ENCODE results near the gene NFIL3.

NFIL3 gene

GRCh38 chr9:91422758-91423711 is 597 bp downstream of the NFIL3 start:
- DNase-seq (ENCODE audit: low read depth, low spot score): no peak

DNA sequence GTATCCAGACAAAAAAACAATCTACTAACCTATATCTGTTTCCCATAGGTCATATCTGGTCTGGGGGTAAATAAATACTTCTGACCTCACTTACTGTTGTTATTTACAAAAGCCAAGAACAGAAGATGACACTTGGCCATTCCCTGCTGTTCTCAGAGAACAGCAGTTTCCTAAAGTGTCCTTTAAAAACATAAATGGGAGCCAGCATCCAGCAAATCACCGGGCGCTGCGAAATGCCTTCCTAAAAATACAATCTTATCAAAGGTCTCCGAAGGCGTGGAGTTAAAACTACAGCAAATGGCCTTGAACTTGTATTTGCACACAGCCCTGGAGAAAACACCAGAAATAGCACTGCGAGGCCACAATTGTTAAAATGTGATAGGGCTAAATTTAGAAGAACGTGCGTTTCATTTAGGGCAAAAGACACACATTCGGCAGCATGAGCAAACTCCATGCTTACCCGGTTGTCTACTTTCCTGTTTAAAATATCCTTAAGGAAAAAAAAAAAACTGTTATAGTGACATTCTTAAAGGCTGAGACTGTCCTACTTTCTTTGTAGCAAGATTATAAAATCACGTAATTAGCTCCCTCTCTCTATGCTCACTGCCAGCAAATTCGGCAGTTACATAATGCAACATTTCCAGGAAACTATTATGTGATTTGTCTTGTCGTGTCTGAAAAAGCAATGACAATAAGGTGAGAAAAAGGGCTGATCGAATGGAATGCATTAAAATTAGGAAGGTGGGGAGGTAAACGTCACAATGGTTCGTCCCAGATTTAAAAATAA is 1.5 kb downstream of the NFIL3 start:
- no peak for DNase-seq (ENCODE audit: low read depth, low spot score)

DNA sequence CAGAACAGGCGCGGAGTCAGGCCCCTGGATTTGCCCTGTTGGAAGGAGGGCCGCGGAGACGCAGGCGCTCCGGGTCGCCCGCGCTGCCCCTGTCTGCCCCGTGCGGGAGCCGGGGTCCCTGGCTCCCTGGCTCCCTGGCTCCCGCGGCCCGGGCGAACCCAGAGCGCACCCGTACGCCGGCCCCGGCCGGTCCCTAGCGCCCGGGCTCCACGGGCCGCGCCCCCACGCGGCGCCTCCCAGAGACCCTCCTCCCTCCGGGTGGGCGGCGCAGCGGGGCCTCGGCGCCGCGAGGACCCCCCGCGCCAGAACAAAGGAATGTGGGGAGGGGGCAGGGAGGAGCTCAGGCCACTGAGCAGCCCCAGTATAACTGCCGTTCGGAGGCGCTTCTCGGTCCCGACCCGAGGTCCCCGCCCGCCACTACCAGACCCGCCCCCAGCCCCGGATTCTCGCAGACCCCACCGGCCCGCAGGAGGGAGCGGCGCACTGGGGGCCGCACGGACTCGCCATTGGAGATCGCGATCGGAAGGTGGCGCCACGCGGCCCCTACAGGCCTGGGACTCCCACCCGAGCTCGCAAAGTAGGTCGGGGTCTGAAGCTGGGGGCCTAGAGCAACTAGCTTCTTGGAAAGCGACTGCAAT is 2.4 kb downstream of the NFIL3 start:
- no peak for DNase-seq (ENCODE audit: low read depth, low spot score)

- no peak for DNase-seq (ENCODE audit: low read depth, low spot score)
These were observed 3.0 kb downstream of the NFIL3 start for GRCh38 chr9:91420501-91421127.

DNA sequence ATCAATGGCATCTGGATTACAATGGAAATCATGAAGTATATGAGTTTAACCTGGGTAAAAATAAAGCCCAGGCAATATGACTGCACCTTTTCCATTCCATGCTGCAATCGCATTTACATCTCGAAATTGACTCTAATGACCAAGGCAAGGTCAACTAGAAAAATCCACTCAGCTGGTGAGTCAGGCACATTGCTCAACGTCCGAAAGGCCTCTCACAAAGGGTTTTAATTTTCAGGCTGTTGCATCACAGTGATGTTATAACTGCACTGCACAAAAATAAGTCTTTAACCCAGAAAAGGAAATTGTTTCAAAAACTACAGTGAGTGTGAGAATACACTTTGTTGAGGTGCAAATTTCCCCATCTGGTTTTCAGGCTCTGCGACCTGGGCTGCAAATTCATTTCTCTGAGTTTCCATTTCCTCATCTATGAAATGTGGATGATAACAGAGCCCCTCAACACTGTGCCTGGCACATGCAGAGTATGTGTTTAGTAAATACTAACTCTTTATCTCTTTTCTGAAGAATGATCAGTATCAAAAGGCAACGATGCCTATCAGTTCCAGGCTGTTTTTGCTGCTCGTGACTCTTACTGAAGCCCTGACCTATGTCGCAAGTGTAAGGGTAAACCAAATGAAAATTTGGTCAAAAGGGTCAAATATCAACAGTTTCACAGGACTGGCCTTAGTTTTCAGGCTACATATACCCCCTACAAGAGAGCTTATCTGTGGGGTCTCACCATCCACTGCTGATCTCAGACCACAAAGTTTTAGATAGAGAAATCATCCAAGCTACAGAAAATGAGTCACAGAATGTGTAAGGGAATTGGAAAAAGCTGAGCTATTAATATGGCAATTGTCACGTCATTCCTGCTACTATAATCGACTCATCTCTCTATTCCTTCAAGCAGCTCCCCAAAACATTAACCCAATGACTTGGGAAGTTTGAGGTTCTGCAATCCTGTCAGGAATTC is 4.1 kb downstream of the NFIL3 start:
- no peak for DNase-seq (ENCODE audit: low read depth, low spot score)

GRCh38 chr9:91418215-91418610 is 5.4 kb downstream of the NFIL3 start:
- DNase-seq (ENCODE audit: low read depth, low spot score): no peak

GRCh38 chr9:91417602-91418214 is 5.9 kb downstream of the NFIL3 start:
- no peak for DNase-seq (ENCODE audit: low read depth, low spot score)

GRCh38 chr9:91416096-91416712 is 7.4 kb downstream of the NFIL3 start:
- no peak for DNase-seq (ENCODE audit: low read depth, low spot score)

DNA sequence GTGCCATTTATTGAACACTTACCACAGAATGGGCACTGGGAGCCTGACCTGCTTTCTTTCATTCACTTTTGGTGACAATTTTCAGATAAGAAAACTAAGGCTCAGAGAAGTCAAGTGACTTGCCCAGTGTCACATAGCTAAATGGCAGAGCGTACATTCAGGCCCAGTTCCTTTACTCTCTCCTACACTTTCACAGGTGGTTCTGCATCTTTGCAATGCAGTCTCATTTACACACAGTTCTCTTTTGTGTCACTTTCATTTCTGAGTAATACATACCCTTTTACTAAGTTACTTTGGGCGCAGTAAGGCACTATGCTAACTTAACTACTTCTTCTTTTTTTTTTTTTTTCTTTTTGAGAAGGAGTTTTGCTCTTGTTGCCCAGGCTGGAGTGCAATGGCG is 8.3 kb downstream of the NFIL3 start:
- DNase-seq (ENCODE audit: low read depth, low spot score): no peak

GRCh38 chr9:91412941-91413340 is 10.7 kb downstream of the NFIL3 start:
- DNase-seq (ENCODE audit: low read depth, low spot score): no peak

DNA sequence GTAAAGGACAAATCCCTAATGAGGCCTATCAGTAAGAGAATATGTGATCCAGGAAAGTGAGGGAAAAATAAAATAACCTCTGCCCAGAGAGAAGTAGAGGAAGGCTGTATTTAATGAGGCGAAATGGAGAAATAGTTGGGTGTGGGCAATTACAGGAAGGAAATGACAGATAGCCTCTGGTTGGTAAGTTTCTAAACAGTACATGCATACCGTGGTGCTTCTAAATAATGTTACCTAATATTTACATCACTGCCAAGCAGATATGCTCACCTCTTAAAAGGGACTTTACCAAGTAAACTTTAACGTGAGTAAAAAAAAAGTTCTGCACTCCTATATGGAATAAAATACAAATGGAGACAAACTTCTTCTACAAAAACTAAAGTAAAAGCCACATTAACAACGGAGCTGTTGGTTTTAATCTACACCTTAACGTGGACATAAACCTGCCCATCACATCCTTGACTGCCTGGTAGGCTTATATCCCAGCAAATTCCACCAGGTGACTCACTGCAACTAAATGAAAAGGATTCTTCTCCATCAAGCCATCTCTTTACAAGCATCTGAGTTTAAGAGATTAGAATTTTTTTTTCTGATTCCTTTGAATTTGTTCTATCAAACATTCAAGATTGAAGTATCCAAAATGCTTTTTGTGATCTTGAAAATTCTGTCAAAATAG is 12.4 kb downstream of the NFIL3 start:
- DNase-seq (ENCODE audit: low read depth, low spot score): no peak

GRCh38 chr9:91410161-91410560 is 13.5 kb downstream of the NFIL3 start:
- DNase-seq (ENCODE audit: low read depth, low spot score): no peak

DNA sequence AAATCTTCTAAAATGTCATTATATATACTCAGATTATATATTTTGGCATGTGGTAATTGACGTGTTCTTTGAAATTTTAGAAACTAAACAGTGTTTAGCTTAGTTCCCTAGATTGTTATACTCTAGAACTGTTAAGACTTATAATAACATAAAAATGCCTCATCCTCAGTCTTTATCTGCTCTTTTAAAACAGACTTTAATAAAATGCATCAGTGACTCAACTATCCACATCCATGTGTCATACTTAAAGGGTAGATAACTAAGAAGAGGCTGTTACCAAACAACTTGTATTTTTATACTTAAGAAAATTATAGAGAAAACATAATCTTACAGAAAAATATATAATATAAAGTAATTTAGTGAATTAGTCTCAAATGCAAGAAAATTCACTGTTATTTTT is 15.2 kb downstream of the NFIL3 start:
- DNase-seq (ENCODE audit: low read depth, low spot score): no peak

DNA sequence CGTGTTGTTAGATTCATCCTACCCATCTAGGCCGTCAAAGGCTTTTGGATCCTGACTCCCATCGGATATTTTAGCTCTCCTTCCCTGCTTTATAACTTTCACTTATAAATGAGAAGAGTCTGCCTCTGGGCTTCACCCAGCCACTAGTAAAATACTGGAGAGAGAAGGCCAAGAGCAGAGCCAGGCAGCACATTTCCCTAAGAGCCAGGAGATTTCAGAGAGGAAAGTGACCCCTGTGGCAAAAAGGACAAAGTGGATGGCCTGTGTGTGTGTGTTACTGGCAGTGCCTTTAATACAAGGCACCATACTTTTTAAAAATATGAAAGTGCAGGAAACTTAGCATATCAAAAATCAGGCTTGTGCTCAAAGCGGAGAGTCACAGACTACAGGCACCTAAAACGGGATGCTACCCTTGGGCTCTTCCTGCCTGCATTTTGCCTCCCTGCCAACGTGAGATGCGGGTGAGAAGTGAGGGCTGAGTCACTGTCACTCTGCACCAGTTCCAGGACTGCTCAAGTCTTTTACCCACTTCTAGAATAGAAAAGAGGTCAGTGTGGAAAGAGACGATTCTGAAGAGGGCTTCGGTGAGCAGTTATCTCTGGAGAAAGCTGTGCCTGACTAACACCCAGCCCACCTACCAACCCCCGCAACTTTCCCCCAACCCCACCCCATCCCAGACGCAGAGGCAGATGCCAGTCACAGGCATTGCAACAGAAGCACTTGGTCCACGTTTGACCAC is 15.9 kb downstream of the NFIL3 start:
- DNase-seq (ENCODE audit: low read depth, low spot score): no peak

DNA sequence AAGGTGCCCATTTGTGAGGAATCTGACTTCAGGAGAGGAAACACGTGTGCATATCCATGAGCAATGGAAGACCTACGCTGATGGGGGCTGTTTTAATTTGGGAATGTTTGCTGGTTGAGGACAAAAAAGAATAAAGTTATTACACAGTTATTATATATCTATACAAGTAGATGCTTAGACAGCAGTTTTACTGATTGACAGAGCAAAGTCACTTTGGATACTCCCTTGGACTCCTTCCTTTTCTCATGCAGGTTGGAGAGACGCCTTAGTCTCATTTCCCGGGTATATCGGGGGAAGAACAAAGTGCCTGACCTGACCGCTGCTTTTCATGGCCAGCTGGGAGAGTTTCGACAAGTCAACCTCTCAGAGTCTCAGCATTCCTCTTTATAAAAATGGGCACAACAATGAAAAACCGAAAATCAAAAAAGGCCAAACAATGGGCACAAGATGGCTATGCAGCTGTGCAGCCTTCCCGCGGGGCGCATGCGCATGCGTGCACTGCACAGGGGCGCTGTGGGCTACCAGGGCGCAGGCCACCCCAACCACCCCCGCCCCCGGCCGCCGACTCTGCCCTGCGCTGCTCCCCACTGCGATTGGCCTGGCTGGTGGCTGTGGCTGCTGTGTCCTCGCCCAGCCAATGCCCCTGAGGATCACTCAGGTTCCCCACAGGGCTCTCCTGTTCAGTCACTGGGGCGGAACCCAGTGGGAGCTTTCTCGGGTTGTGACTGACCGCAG is 18.1 kb downstream of the NFIL3 start:
- DNase-seq (ENCODE audit: low read depth, low spot score): no peak

- DNase-seq (ENCODE audit: low read depth, low spot score): no peak
These were observed 19.7 kb downstream of the NFIL3 start for GRCh38 chr9:91403665-91404543.

- no peak for DNase-seq (ENCODE audit: low read depth, low spot score)
These were observed 24.7 kb downstream of the NFIL3 start for GRCh38 chr9:91398926-91399325.
